Trophoblast cell (in vitro differentiated cells and primary cell): ENCODE measurements around the gene NRXN3.

Source experiments
- DNase-seq, 2 donors: peaks; one replicate each; pipeline ENCODE4 v3.0.0-alpha.2; 2016
- H2AFZ ChIP-seq: 2 replicates; pipeline ENCODE4 v1.6.1; 2013; ENCODE audit warnings: low read length, moderate library complexity, mild to moderate bottlenecking; ENCODE audit not compliant: insufficient read depth, poor library complexity
- H2AK5ac ChIP-seq: 2 replicates; pipeline ENCODE4 v1.6.1; 2013; ENCODE audit warnings: mild to moderate bottlenecking, low read length
- H2BK120ac ChIP-seq: 2 replicates; pipeline ENCODE4 v1.6.1; 2013; ENCODE audit warnings: low read length, mild to moderate bottlenecking, moderate library complexity; ENCODE audit not compliant: insufficient read depth, poor library complexity
- H2BK12ac ChIP-seq: 2 replicates; pipeline ENCODE4 v1.6.1; 2013; ENCODE audit warnings: mild to moderate bottlenecking, low read length, moderate library complexity
- H2BK5ac ChIP-seq: 2 replicates; pipeline ENCODE4 v1.6.1; 2013; ENCODE audit warnings: low read length, low read depth, moderate library complexity, mild to moderate bottlenecking; ENCODE audit not compliant: poor library complexity
- H3K14ac ChIP-seq: 2 replicates; pipeline ENCODE4 v1.6.1; 2013; ENCODE audit warnings: mild to moderate bottlenecking, low read length
- H3K18ac ChIP-seq: 2 replicates; pipeline ENCODE4 v1.6.1; 2013; ENCODE audit warnings: mild to moderate bottlenecking, low read length
- H3K23ac ChIP-seq: 2 replicates; pipeline ENCODE4 v1.6.1; 2013; ENCODE audit warnings: low read length
- H3K27ac ChIP-seq: 2 replicates; pipeline ENCODE4 v1.5.1; 2013; ENCODE audit warnings: low read depth, mild to moderate bottlenecking, inconsistent platforms, low read length, moderate library complexity
- H3K27me3 ChIP-seq: 2 replicates; pipeline ENCODE4 v1.6.1; 2013; ENCODE audit warnings: inconsistent platforms, mild to moderate bottlenecking, low read length, moderate library complexity; ENCODE audit not compliant: insufficient read depth
- H3K36me3 ChIP-seq, 2 experiments: 1 replicate in 1 of 2; 2 replicates in 1 of 2; pipeline ENCODE4 v1.6.1; 2013; ENCODE audit warnings: low read length in 2 of 2, mild to moderate bottlenecking in 2 of 2, moderate library complexity in 1 of 2; ENCODE audit not compliant: insufficient read depth in 2 of 2, control insufficient read depth in 1 of 2
- H3K4ac ChIP-seq: 2 replicates; pipeline ENCODE4 v1.6.1; 2013; ENCODE audit warnings: low read depth, mild to moderate bottlenecking, low read length, moderate library complexity
- H3K4me1 ChIP-seq, 2 experiments: 1 replicate in 1 of 2; 2 replicates in 1 of 2; pipeline ENCODE4 v1.6.1; 2013; ENCODE audit warnings: low read length in 2 of 2, mild to moderate bottlenecking in 2 of 2, moderate library complexity in 1 of 2; ENCODE audit not compliant: insufficient read depth in 2 of 2, control insufficient read depth in 1 of 2
- H3K4me2 ChIP-seq: 2 replicates; pipeline ENCODE4 v1.6.1; 2013; ENCODE audit warnings: inconsistent platforms, mild to moderate bottlenecking, low read length, moderate library complexity
- H3K4me3 ChIP-seq: 2 replicates; pipeline ENCODE4 v1.5.1; 2013; ENCODE audit warnings: mild to moderate bottlenecking, low read depth, low read length, inconsistent platforms
- H3K79me1 ChIP-seq: one replicate; pipeline ENCODE4 v1.6.1; 2013; ENCODE audit warnings: low read length
- H3K79me2 ChIP-seq: 2 replicates; pipeline ENCODE4 v1.6.1; 2013; ENCODE audit warnings: low read length, mild to moderate bottlenecking; ENCODE audit not compliant: control insufficient read depth, insufficient read depth, poor library complexity
- H3K9ac ChIP-seq: 2 replicates; pipeline ENCODE4 v1.6.1; 2013; ENCODE audit warnings: mild to moderate bottlenecking, low read length
- H3K9me3 ChIP-seq: 2 replicates; pipeline ENCODE4 v1.6.1; 2013; ENCODE audit warnings: low read depth, mild to moderate bottlenecking, control low read depth, inconsistent platforms, low read length; ENCODE audit not compliant: insufficient read depth
- H4K12ac ChIP-seq: 2 replicates; pipeline ENCODE4 v1.6.1; 2013; ENCODE audit warnings: low read depth, mild to moderate bottlenecking, low read length, moderate library complexity
- H4K8ac ChIP-seq: 2 replicates; pipeline ENCODE4 v1.6.1; 2013; ENCODE audit warnings: low read depth, mild to moderate bottlenecking, low read length, moderate library complexity
- H4K91ac ChIP-seq: one replicate; pipeline ENCODE4 v1.6.1; 2013; ENCODE audit warnings: low read depth, mild to moderate bottlenecking, low read length, moderate library complexity
- WGBS: extraction: QIAGEN DNeasy Blood & Tissue Kit; methylation state at CpG from one replicate; pipeline ENCODE4 v1.1.7; 2013; ENCODE audit warnings: missing lambda C conversion rate; ENCODE audit not compliant: insufficient read length, insufficient coverage; ENCODE audit errors: extremely low coverage; 5-methylcytosine and 5-hydroxymethylcytosine counted together

The NRXN3 gene

DNA sequence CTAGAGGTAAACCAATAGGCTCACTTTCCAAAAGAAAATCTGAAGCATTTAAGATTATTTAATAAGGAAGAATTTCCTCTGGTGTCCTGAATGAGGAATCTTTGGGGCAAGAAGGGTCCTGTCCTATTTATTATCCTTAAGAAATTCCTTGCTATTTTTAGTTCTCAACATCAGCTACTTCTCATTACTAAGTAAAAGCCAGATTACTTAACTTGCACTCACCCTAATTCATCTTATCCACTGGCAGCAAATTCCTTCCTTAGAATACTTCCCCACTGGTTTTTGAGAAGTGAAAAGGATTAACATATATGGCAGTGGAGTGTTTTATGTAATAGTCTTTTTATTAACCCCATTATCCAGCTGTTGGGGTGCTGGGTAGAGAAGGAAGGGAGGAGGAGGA, 1273.4 kb downstream of the NRXN3 start:
- Histone ChIP-seq H3K79me1 (no peaks in the 10 kb centered on the region), H2BK5ac (no peak overlapping the region), H3K27ac (no peak overlapping the region), H2BK12ac (no peak overlapping the region), H3K36me3 (no peaks in the 10 kb centered on the region), H4K91ac (no peak overlapping the region), H3K4me3 (no peak overlapping the region), H3K4ac (no peak overlapping the region), H3K4me2 (no peak overlapping the region), H2BK120ac (no peak overlapping the region), H3K14ac (no peak overlapping the region), H2AFZ (no peak overlapping the region), H4K12ac (no peak overlapping the region), H3K9ac (no peak overlapping the region), H3K23ac (no peak overlapping the region), H2AK5ac (no peak overlapping the region), H3K27me3 (no peaks in the 10 kb centered on the region), H3K79me2 (no peaks in the 10 kb centered on the region), H4K8ac (no peak overlapping the region), H3K18ac (no peak overlapping the region), H3K4me1 (no peaks in the 10 kb centered on the region), H3K9me3 (no peaks in the 10 kb centered on the region)
- DNase-seq, result no peak

DNA sequence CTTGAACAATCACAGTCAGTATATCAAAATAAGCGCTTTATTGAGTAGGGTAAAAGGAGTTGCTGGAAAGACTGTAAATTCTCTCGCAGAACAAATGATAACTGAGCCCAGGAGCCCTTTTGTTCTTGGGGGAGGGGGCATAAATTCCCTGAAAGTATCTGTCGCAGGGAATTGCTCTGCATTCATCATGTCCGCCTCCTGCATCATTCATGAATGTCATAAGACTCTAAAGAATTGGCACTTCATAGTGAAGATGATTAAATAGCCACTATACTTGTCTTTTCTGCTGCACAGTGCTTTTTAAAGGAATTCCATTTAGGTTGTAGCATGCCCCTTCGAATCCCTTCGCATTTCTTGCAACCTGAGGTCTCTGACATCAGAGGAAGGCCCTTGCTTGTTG, 1278.8 kb downstream of the NRXN3 start:
- WGBS, result no CpG with 5 or more reads among the region's 6 CpGs
- no peak overlapping the region for H3K4me3 ChIP-seq
- H4K8ac ChIP-seq, result no peak overlapping the region

DNA sequence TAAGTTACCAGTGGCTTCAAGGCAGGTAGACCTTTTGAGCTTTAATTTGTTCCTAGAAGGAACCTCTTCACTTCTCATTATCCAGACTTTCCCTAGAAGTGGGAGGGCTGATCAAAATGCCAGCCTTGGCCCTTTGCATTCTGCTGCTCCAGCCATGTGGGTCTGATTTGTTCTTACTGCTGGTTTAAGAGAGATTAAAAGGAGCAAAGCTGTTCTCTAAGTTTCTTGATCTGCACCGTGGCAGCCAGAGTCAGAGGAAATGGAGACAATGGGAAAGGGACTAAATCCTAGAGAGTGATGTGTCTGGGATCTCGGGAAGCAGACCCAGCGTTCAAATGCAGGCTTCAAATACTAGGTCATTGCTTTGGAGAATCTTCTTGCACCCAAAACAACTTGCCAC, 1281.4 kb downstream of the NRXN3 start:
- Histone ChIP-seq H4K91ac (no peak overlapping the region), H3K9me3 (no peaks in the 10 kb centered on the region), H3K27me3 (no peaks in the 10 kb centered on the region), H3K27ac (no peak overlapping the region), H2AFZ (no peak overlapping the region), H2BK12ac (no peak overlapping the region), H2BK5ac (no peak overlapping the region), H4K12ac (no peak overlapping the region), H3K9ac (no peak overlapping the region), H3K4me3 (no peak overlapping the region), H3K23ac (no peak overlapping the region), H2AK5ac (no peak overlapping the region), H3K4me2 (no peak overlapping the region), H3K4ac (no peak overlapping the region), H3K36me3 (no peaks in the 10 kb centered on the region), H3K14ac (no peak overlapping the region), H2BK120ac (no peak overlapping the region), H4K8ac (no peak overlapping the region), H3K79me2 (no peaks in the 10 kb centered on the region), H3K18ac (no peak overlapping the region), H3K4me1 (no peaks in the 10 kb centered on the region), H3K79me1 (no peaks in the 10 kb centered on the region)
- no peak for DNase-seq
- WGBS, result no CpG with 5 or more reads among the region's 3 CpGs

More for the DNA sequence above, 1278.8 kb downstream of the NRXN3 start:
- Histone ChIP-seq H2BK5ac (no peak overlapping the region), H3K23ac (no peak overlapping the region), H3K9ac (no peak overlapping the region), H3K36me3 (no peaks in the 10 kb centered on the region), H3K4me1 (no peaks in the 10 kb centered on the region), H2AK5ac (no peak overlapping the region), H2BK120ac (no peak overlapping the region), H2AFZ (no peak overlapping the region), H2BK12ac (no peak overlapping the region), H4K91ac (no peak overlapping the region), H3K27me3 (no peaks in the 10 kb centered on the region), H3K14ac (no peak overlapping the region), H3K18ac (no peak overlapping the region), H3K4me2 (no peak overlapping the region), H4K12ac (no peak overlapping the region), H3K79me1 (no peaks in the 10 kb centered on the region), H3K79me2 (no peaks in the 10 kb centered on the region), H3K4ac (no peak overlapping the region), H3K27ac (no peak overlapping the region), H3K9me3 (no peaks in the 10 kb centered on the region)
- DNase-seq, result no peak

DNA sequence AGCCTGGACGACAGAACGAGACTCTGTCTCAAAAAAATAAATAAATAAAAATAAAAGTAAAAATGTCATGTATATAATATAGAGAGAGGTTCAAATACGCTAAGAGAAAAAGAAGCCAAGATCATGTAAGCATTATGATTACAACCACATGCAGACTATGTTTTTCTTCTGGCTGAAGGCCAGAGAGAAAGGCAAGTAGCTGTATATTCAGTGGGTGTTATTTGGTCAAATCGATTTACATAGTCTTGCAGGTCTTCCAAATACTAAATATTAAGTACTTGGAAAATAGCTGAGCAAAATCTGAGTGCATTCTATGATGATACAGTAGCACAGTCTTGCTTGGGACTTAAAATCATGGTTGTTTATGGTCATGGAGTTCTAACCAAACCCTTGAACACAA, 1283.1 kb downstream of the NRXN3 start:
- DNase-seq, result no peak
- Histone ChIP-seq H3K79me2 (no peaks in the 10 kb centered on the region), H3K79me1 (no peaks in the 10 kb centered on the region), H3K9me3 (no peaks in the 10 kb centered on the region), H3K27ac (no peak overlapping the region), H2BK120ac (no peak overlapping the region), H3K9ac (no peak overlapping the region), H3K14ac (no peak overlapping the region), H3K4me3 (no peak overlapping the region), H2AK5ac (no peak overlapping the region), H3K36me3 (no peaks in the 10 kb centered on the region), H3K27me3 (no peaks in the 10 kb centered on the region), H4K8ac (no peak overlapping the region), H2BK5ac (no peak overlapping the region), H3K4ac (no peak overlapping the region), H2AFZ (no peak overlapping the region), H3K18ac (no peak overlapping the region), H4K12ac (no peak overlapping the region), H3K4me1 (no peaks in the 10 kb centered on the region), H2BK12ac (no peak overlapping the region), H4K91ac (no peak overlapping the region), H3K23ac (no peak overlapping the region), H3K4me2 (no peak overlapping the region)
- WGBS, result no CpG with 5 or more reads among the region's 4 CpGs

DNA sequence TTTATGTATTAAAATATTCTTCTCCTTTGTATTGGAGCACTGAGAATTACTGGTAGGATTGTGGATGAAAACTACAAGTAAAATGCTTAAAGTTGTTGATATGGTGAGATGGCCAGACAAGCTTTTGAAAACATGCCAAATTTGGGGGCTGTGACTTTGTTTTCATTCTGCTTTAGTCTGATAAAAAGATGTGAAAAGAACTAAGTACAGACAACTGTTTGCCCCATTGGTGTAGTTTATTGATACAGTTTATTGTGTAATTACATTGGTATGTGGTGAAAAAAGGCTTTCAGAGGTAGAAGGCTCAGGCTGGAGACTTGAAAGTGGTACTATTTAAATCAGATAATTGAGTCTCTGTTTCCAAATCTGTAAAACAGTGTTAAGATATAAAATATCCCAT, 1294.3 kb downstream of the NRXN3 start:
- no peak overlapping the region for H3K18ac ChIP-seq
- H3K4me3 ChIP-seq, result no peak overlapping the region
- H3K9ac ChIP-seq, result no peak overlapping the region
- no peak overlapping the region for H2BK12ac ChIP-seq
- no peak overlapping the region for H3K4me2 ChIP-seq
- H3K4ac ChIP-seq, result no peak overlapping the region
- no peak overlapping the region for H3K14ac ChIP-seq
- H2AFZ ChIP-seq, result no peak overlapping the region
- H3K79me2 ChIP-seq, result no peaks in the 10 kb centered on the region
- H3K4me1 ChIP-seq, result no peaks in the 10 kb centered on the region
- H2BK5ac ChIP-seq, result no peak overlapping the region
- no peaks in the 10 kb centered on the region for H3K27me3 ChIP-seq
- H3K23ac ChIP-seq, result no peak overlapping the region
- no peak overlapping the region for H2AK5ac ChIP-seq
- H2BK120ac ChIP-seq, result no peak overlapping the region
- no peak overlapping the region for H4K12ac ChIP-seq
- H3K79me1 ChIP-seq, result no peaks in the 10 kb centered on the region
- no peaks in the 10 kb centered on the region for H3K36me3 ChIP-seq
- no peak overlapping the region for H4K91ac ChIP-seq
- no peak overlapping the region for H4K8ac ChIP-seq
- peaks cover 2% of the 10 kb centered on the region for H3K9me3 ChIP-seq
- no peak overlapping the region for H3K27ac ChIP-seq
- no peak for DNase-seq
